ENCODE results near the gene AKAP12. TPM values are rescaled to one million over a fixed set of nuclear protein-coding genes. Genes with fewer than 3 reads are reported as not detected.
A peak's percentile ranks its signal among the peaks of the same experiment; 100 is the strongest.

The AKAP12 gene
- total and polyA plus RNA-seq, 5 donors: 14.0 to 48.6 (median 27.5) TPM

DNA sequence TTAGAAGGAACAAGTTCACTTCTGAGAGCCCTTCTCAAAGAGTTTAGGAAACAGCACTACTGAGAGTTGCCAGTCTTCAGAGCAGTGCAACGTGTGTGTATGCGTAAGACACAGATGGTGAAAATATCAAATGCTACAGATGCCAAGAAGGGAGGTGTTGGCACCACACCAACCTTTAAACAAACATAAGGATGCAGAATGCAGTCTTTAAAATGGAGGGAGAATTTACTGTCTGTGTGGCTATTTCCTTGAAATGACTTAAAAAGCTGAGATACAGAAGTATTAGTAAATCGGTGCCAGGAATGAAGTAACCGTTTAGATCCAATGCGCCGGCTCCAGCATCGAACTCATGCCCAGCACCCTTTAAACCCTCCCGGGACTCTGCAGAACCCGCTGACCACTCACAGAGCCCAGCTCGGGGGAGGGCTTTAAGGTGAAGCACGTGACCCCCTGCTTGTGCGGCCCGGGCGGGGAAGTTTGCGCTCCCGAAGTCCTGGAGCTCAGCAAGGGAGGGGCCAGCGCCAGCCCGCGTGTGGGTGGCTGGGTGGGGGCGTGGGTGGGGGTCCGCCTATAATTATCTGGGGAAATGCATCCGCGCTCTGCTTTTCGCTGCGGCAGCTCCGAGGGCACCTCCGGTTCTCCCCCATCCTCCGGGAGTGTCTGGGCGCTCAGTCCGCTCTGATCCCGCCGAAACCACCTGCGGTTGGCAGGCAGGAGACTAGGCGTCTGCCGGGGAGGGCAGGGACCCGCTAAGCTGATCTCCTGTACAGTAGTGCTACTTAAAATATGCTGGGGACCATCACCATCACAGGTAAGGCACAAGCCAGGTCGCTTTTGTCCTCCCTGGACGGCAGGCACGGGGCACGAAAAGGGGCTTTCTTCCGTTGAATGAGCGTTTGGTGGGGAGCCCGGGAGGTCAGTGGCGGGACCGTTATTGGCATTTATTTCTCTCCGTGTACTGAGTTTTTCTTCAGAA is 85.6 kb downstream of the AKAP12 start:
- peak; percentile 88 to 91 for ATAC-seq
- Histone ChIP-seq H3K27ac (ENCODE audit: low read length) (peak overlapping the region; percentile 40), H3K4me3 (ENCODE audit: low read length) (peak overlapping the region; percentile 82), H3K27me3 (ENCODE audit: control insufficient read depth, insufficient read depth) (no peaks in the 10 kb centered on the region), H3K4me1 (ENCODE audit: control insufficient read depth, insufficient read depth, low read length) (peaks cover 8% of the 10 kb centered on the region), H3K9me3 (ENCODE audit: control insufficient read depth, low read length) (no peaks in the 10 kb centered on the region)
- WGBS: 2% methylated on average over 46 of the region's 46 CpGs
- intact Hi-C loops (cut with DNase I): loop anchor here in 2 of 4 donors (2.0 to 10.0 kb wide), 2 partner anchors 81 to 313 kb away; no protein-coding TSS in a partner anchor
- peak; percentile 77 to 88 (median 88) for DNase-seq

DNA sequence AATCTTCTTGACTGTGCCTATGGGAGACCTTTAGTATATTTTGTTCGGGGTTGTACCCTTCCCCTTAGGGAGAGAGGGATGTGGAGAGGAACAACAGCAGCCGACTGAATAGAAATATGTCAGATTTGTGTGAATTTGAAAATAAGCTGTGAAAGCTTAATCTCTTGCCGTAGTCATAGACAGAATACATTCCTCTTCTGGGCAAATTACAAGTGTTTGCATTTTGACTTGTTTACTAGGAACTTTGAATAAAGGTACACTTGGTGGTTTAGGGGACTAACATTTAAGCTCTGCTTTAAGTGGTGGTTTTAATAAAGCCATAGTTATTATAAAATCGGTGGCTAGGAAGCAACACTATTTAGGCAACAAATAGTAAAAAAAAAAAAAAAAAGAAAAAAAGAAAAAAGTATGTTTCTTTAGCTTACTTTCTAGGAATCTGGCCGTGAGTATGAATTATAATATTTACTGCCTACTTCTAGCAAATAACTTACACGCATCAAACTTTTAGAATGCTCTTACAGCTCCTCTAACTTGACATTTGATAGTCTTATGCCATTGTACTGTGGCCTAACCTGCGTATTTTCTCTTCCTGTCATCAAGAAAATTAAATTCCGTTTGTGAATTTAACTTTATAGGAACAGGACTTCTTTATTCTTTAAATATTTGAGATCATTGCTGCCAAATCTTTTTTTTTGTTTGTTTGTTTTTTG is 86.5 kb downstream of the AKAP12 start:
- peak overlapping the region; percentile 40 for H3K27ac ChIP-seq (ENCODE audit: low read length)
- H3K27me3 ChIP-seq (ENCODE audit: control insufficient read depth, insufficient read depth): no peaks in the 10 kb centered on the region
- no peaks in the 10 kb centered on the region for H3K9me3 ChIP-seq (ENCODE audit: control insufficient read depth, low read length)
- peaks cover 8% of the 10 kb centered on the region for H3K4me1 ChIP-seq (ENCODE audit: control insufficient read depth, insufficient read depth, low read length)
- ATAC-seq: no peak
- intact Hi-C loops (cut with DNase I): loop anchor here in 1 of 4 donors (10.0 kb wide), 1 partner anchor 81 kb away; no protein-coding TSS in a partner anchor
- no peak for DNase-seq
- H3K4me3 ChIP-seq (ENCODE audit: low read length): peak overlapping the region; percentile 82
- WGBS: 43% methylated on average over 8 of the region's 8 CpGs

DNA sequence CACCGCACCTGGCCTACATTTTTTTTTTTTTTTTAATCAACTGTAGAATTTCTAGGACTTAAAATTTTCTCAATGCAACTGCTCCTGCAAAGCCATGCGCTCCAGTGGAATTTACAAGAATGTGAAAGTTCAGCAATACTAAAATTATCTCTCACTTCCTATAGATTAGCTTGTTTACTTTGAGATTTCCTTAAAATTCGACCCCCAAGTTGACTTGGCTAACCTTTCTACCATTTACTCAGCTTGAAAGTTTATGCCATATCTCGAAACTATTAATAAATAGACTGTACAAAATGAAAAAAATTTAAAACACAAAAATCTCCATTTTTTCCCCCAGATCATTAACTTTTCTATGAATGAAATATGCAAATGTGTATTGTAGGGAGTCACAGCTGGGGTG is 87.3 kb downstream of the AKAP12 start:
- intact Hi-C loops (cut with DNase I): loop anchor here in 1 of 4 donors (10.0 kb wide), 1 partner anchor 82 kb away; no protein-coding TSS in a partner anchor
- H3K4me3 ChIP-seq (ENCODE audit: low read length): no peak overlapping the region
- no peaks in the 10 kb centered on the region for H3K27me3 ChIP-seq (ENCODE audit: control insufficient read depth, insufficient read depth)
- H3K27ac ChIP-seq (ENCODE audit: low read length): no peak overlapping the region
- no peak for ATAC-seq
- peaks cover 8% of the 10 kb centered on the region for H3K4me1 ChIP-seq (ENCODE audit: control insufficient read depth, insufficient read depth, low read length)
- H3K9me3 ChIP-seq (ENCODE audit: control insufficient read depth, low read length): no peaks in the 10 kb centered on the region
- DNase-seq: no peak
- WGBS: 63% methylated on average over 4 of the region's 4 CpGs

DNA sequence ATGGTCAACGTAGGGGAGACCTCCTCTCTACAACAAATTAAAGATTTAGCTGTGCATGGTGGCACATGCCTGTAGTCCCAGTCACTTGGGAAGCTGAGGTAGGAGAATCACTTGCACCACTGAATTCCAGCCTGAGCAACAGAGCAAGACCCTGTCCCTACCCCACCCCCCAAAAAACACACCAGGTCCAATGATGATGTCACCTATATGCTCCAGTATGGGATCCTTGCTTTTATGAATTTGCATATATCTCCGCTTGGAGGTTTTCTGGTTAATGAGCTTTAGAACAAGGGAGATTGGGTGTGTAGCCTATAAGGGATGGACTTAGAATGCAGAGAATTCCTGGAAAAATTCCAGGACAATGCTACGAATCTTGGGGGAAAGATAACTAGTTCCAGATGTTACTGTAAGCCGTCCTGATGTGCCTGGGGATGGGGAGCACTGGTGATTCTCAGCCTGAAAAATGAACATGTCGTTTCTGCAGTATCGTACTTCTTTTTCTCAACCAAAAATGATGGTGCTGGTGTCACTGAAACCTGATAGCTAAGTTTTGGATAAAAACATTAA is 90.4 kb downstream of the AKAP12 start:
- Histone ChIP-seq H3K4me1 (ENCODE audit: control insufficient read depth, insufficient read depth, low read length) (peaks cover 4% of the 10 kb centered on the region), H3K27me3 (ENCODE audit: control insufficient read depth, insufficient read depth) (no peaks in the 10 kb centered on the region), H3K9me3 (ENCODE audit: control insufficient read depth, low read length) (no peaks in the 10 kb centered on the region), H3K4me3 (ENCODE audit: low read length) (no peak overlapping the region), H3K27ac (ENCODE audit: low read length) (no peak overlapping the region)
- 59% methylated on average over 6 of the region's 6 CpGs for WGBS
- intact Hi-C loops (cut with DNase I): loop anchor here in 1 of 4 donors (5.0 kb wide), 1 partner anchor 318 kb away; no protein-coding TSS in a partner anchor
- DNase-seq (no peak), ATAC-seq (no peak)

DNA sequence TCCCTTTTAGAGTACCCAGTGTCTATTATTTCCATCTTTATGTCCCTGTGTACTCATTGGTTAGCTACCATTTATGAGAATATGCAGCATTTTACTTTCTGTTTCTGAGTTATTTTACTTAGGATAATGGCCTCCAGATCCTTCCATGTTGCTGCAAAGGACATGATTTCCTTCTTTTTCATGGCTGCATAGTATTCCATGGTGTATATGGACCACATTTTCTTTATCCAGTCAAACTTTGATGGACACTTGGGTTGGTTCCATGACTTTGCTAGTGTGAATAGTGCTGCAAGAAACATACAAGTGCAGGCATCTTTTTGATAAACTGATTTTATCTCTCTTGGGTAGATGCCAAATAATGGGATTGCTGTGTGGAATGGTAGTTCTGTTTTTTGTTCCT is 96.2 kb downstream of the AKAP12 start:
- ATAC-seq (no peak), DNase-seq (no peak)
- Histone ChIP-seq H3K4me3 (ENCODE audit: low read length) (no peak overlapping the region), H3K9me3 (ENCODE audit: control insufficient read depth, low read length) (no peaks in the 10 kb centered on the region), H3K27ac (ENCODE audit: low read length) (no peak overlapping the region), H3K27me3 (ENCODE audit: control insufficient read depth, insufficient read depth) (no peaks in the 10 kb centered on the region), H3K4me1 (ENCODE audit: control insufficient read depth, insufficient read depth, low read length) (no peaks in the 10 kb centered on the region)
- intact Hi-C loops (cut with DNase I): loop anchor here in 3 of 4 donors (2.0 to 5.0 kb wide), 2 partner anchors 443 to 444 kb away; no protein-coding TSS in a partner anchor

- no peaks in the 10 kb centered on the region for H3K27me3 ChIP-seq (ENCODE audit: control insufficient read depth, insufficient read depth)
- WGBS: 83% methylated on average over 11 of the region's 11 CpGs
- ATAC-seq (no peak), DNase-seq (no peak)
- H3K27ac ChIP-seq (ENCODE audit: low read length): no peak overlapping the region
- no peaks in the 10 kb centered on the region for H3K9me3 ChIP-seq (ENCODE audit: control insufficient read depth, low read length)
- intact Hi-C loops (cut with DNase I): loop anchor here in 2 of 4 donors (5.0 kb wide), 1 partner anchor 446 kb away; no protein-coding TSS in a partner anchor
- no peaks in the 10 kb centered on the region for H3K4me1 ChIP-seq (ENCODE audit: control insufficient read depth, insufficient read depth, low read length)
- no peak overlapping the region for H3K4me3 ChIP-seq (ENCODE audit: low read length)
Measured at GRCh38 chr6:151338651-151339200, 99.0 kb downstream of the AKAP12 start.

- Histone ChIP-seq H3K4me3 (ENCODE audit: low read length) (no peak overlapping the region), H3K27me3 (ENCODE audit: control insufficient read depth, insufficient read depth) (no peaks in the 10 kb centered on the region), H3K9me3 (ENCODE audit: control insufficient read depth, low read length) (no peaks in the 10 kb centered on the region), H3K4me1 (ENCODE audit: control insufficient read depth, insufficient read depth, low read length) (no peaks in the 10 kb centered on the region), H3K27ac (ENCODE audit: low read length) (no peak overlapping the region)
- 72% methylated on average over 4 of the region's 4 CpGs for WGBS
- ATAC-seq (no peak), DNase-seq (no peak)
- intact Hi-C loops (cut with DNase I): loop anchor here in 2 of 4 donors (5.0 kb wide), 1 partner anchor 447 kb away; no protein-coding TSS in a partner anchor
Measured at GRCh38 chr6:151339369-151339768, 99.6 kb downstream of the AKAP12 start.

DNA sequence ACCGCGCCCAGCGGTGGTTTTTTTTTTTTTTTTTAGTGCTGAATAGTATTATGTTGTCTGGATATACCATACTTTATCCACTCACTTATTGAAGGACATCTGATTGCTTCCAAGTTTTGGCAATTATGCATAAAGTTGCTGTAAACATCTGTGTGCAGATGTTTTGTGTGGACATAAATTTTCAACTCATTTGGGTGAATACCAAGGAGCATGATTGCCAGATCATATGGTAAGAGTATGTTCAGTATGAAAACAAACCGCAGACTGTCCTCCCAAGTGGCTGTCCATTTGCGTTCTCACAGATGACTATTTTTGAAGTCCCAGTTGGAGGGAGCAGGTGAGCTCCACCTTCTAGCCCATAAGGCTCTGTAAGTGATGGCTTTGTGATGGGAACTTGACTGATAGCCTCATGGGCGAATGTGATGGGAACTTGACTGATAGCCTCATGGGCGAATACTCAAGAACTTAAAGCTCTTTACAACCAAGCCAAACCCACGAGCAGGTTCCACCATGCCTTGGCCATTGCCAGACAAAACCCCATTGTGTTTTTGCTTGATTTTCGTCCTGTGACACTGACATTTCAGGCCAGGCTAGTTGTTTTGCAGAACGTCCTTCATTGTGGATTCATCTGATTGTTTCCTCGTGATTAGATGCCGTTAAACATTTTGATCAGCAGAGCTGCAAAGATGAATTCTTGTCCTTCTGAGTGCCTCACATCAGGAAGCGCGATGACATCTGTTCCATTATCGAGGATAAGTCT is 100.6 kb downstream of the AKAP12 start:
- no peaks in the 10 kb centered on the region for H3K4me1 ChIP-seq (ENCODE audit: control insufficient read depth, insufficient read depth, low read length)
- H3K4me3 ChIP-seq (ENCODE audit: low read length): no peak overlapping the region
- H3K27me3 ChIP-seq (ENCODE audit: control insufficient read depth, insufficient read depth): no peaks in the 10 kb centered on the region
- 80% methylated on average over 15 of the region's 15 CpGs for WGBS
- H3K27ac ChIP-seq (ENCODE audit: low read length): no peak overlapping the region
- no peak for ATAC-seq
- no peaks in the 10 kb centered on the region for H3K9me3 ChIP-seq (ENCODE audit: control insufficient read depth, low read length)
- DNase-seq: no peak
- intact Hi-C loops (cut with DNase I): no loop called here

DNA sequence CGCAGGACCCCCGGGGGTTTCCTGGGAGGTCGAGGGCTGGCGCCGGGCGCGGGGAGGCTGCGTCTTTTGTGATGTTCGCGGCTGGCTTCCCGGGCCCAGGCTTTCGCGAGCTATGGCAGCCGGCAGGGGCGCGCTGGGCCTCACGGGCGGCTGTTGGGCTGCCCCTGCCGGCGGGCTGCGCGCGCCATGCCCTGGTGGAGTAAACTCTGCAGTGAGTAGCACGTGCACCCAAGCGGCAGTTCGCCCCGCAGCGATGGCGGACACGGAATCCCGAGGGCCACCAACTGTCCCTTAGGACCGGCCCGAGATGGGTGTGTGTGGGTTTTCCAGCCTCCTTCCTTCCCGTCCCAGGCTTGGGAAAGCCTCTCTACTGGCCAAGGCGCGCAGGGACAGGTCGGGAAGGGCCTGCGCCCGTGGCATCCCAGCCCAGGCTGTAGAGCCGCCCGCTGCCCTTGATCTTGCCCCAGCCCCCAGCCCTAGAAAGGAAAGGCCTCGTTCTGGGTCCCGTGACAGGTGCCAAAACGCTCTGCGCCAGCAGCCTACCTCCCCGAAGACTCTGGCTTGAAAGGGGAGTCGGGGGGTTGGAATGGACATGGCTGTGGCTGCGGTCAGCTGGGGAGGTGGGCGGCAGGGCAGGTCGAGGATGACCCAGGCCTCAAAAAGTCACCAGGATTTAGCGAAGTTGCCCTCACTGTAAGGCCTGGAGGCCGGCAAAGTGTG is 101.9 kb downstream of the AKAP12 start:
- WGBS: 96% methylated on average over 52 of the region's 52 CpGs
- no peaks in the 10 kb centered on the region for H3K27me3 ChIP-seq (ENCODE audit: control insufficient read depth, insufficient read depth)
- H3K4me3 ChIP-seq (ENCODE audit: low read length): no peak overlapping the region
- DNase-seq: peak in 1 of 3 donors; percentile 56
- intact Hi-C loops (cut with DNase I): no loop called here
- H3K9me3 ChIP-seq (ENCODE audit: control insufficient read depth, low read length): no peaks in the 10 kb centered on the region
- no peaks in the 10 kb centered on the region for H3K4me1 ChIP-seq (ENCODE audit: control insufficient read depth, insufficient read depth, low read length)
- no peak overlapping the region for H3K27ac ChIP-seq (ENCODE audit: low read length)
- peak; percentile 16 to 38 for ATAC-seq
